Neural progenitor cell (in vitro differentiated cells): Measurements from ENCODE around the gene RBM19.

Experiments used
- CTCF ChIP-seq: fragments of 200-600 bp; sonication (generic); IDR thresholded peaks from 2 replicates; pipeline ENCODE4 v1.5.1; 2017; ENCODE audit warnings: antibody characterized with exemption, mild to moderate bottlenecking
- EZH2phosphoT487 ChIP-seq: fragments of 200-600 bp; sonication (generic); IDR thresholded peaks from 2 replicates; pipeline ENCODE4 v1.6.1; 2017; ENCODE audit warnings: antibody characterized with exemption

- TF ChIP-seq CTCF (no peak), EZH2phosphoT487 (no peak)
These were observed 132.7 kb downstream of the RBM19 start for GRCh38 chr12:113833422-113833821.
